ENCODE data around the gene TCEA2. TPM values are rescaled to one million over a fixed set of nuclear protein-coding genes. Genes with fewer than 3 reads are reported as not detected.

TCEA2 gene
- total and polyA plus RNA-seq, 2 of the 13 experiments (the other 11 are each of a cell fraction or from before 2014, with no cell fraction given), result 28.1 to 33.7 TPM

- no peak for TF ChIP-seq NFKBIZ (CRISPR knock-in tag; IDR thresholded peaks at IDR 0.05)
- TF ChIP-seq NR3C1 (CRISPR knock-in tag; IDR thresholded peaks at IDR 0.05), result peak; percentile 28; the same call in 1 of the 2 replicates
- peak; percentile 33 for TF ChIP-seq PRPF4 (IDR thresholded peaks at IDR 0.05; ENCODE audit: low read depth, low read length, poor library complexity, severe bottlenecking)
- TF ChIP-seq PCBP2 (optimal IDR thresholded peaks at IDR 0.05; ENCODE audit: low read depth, low read length, poor library complexity, severe bottlenecking), result no peak
- peak; percentile 63 for TF ChIP-seq HNRNPK (IDR thresholded peaks at IDR 0.05; ENCODE audit: low read depth, low read length, poor library complexity, severe bottlenecking)
- TF ChIP-seq FOSL2 (CRISPR knock-in tag; IDR thresholded peaks at IDR 0.05), result no peak
- TF ChIP-seq RELA (CRISPR knock-in tag; IDR thresholded peaks at IDR 0.05), result no peak
- TF ChIP-seq HIC2 (CRISPR knock-in tag; IDR thresholded peaks at IDR 0.05; ENCODE audit: low read depth), result 0 out of 2 replicates have a peak, but pooled peaks have one; percentile 28
- TF ChIP-seq SP5 (CRISPR knock-in tag; IDR thresholded peaks at IDR 0.05; ENCODE audit: borderline replicate concordance, low read depth), result no peak
- TF ChIP-seq SMAD9 (CRISPR knock-in tag; IDR thresholded peaks at IDR 0.05), result no peak
- TF ChIP-seq ZNF569 (CRISPR knock-in tag; IDR thresholded peaks at IDR 0.05; ENCODE audit: borderline replicate concordance), result no peak
- no peak for TF ChIP-seq THAP8 (CRISPR knock-in tag; IDR thresholded peaks at IDR 0.05; ENCODE audit: borderline replicate concordance)
- TF ChIP-seq NCOA5 (CRISPR knock-in tag; IDR thresholded peaks at IDR 0.05), result no peak
- TF ChIP-seq TCF7 (IDR thresholded peaks at IDR 0.05; ENCODE audit: low read depth), result no peak
- no peak for TF ChIP-seq ATRX (CRISPR knock-in tag; IDR thresholded peaks at IDR 0.05; ENCODE audit: borderline replicate concordance)
- no peak for TF ChIP-seq ZNF614 (CRISPR knock-in tag; IDR thresholded peaks at IDR 0.05; ENCODE audit: borderline replicate concordance)
- no peak for TF ChIP-seq REST (IDR thresholded peaks at IDR 0.05; ENCODE audit: borderline replicate concordance in 1 of 2, low read depth in 1 of 2, low read length in 2 of 2)
- TF ChIP-seq ZNF629 (CRISPR knock-in tag; conservative IDR thresholded peaks at IDR 0.05), result no peak
- TF ChIP-seq CREB1 (IDR thresholded peaks at IDR 0.05), result no peak
- no peak for TF ChIP-seq CREB1 (CRISPR knock-in tag; IDR thresholded peaks at IDR 0.05)
- TF ChIP-seq ZNF766 (CRISPR knock-in tag; IDR thresholded peaks at IDR 0.05; ENCODE audit: borderline replicate concordance), result no peak
- TF ChIP-seq SNAI1 (CRISPR knock-in tag; IDR thresholded peaks at IDR 0.05; ENCODE audit: borderline replicate concordance), result no peak
- no peak for TF ChIP-seq ZNF850 (CRISPR knock-in tag; conservative IDR thresholded peaks at IDR 0.05)
- no peak for TF ChIP-seq POLR2AphosphoS5 (IDR thresholded peaks at IDR 0.05; ENCODE audit: low read depth, low read length)
- 0 out of 2 replicates have a peak, but pooled peaks have one; percentile 19 for TF ChIP-seq AHR (CRISPR knock-in tag; IDR thresholded peaks at IDR 0.05)
- TF ChIP-seq MTF1 (CRISPR knock-in tag; IDR thresholded peaks at IDR 0.05), result no peak
- TF ChIP-seq SKI (IDR thresholded peaks at IDR 0.05; ENCODE audit: partially characterized antibody), result no peak
Observed at GRCh38 chr20:64048402-64049044, 14.5 kb upstream of the TCEA2 start (continued).
